ENCODE measurements around the gene MXD4.
"Not testable (repeated sequence)": the region's sequence is repeated elsewhere in the genome, so short reads cannot be mapped to it uniquely, and the experiment has no call there.

The MXD4 gene

GRCh38 chr4:2250357-2251072 is 11.4 kb downstream of the MXD4 start:
- no peak for DNase-seq (ENCODE audit: low spot score)

- no peak for DNase-seq (ENCODE audit: low spot score)
Observed at GRCh38 chr4:2249526-2250356, 12.2 kb downstream of the MXD4 start.

- DNase-seq (ENCODE audit: low spot score), result no peak
Observed at GRCh38 chr4:2248821-2249261, 13.1 kb downstream of the MXD4 start.

- no peak for DNase-seq (ENCODE audit: low spot score)
Observed at GRCh38 chr4:2248044-2248780, 13.7 kb downstream of the MXD4 start.

GRCh38 chr4:2247128-2248043 is 14.5 kb downstream of the MXD4 start:
- DNase-seq (ENCODE audit: low spot score), result no peak

- no peak for DNase-seq (ENCODE audit: low spot score)
Observed at GRCh38 chr4:2246384-2247127, 15.4 kb downstream of the MXD4 start.

- DNase-seq (ENCODE audit: low spot score), result no peak
Observed at GRCh38 chr4:2245787-2246275, 16.1 kb downstream of the MXD4 start.

- DNase-seq (ENCODE audit: low spot score), result no peak
Observed at GRCh38 chr4:2245057-2245786, 16.7 kb downstream of the MXD4 start.

- no peak for DNase-seq (ENCODE audit: low spot score)
Observed at GRCh38 chr4:2243681-2244380, 18.1 kb downstream of the MXD4 start.

GRCh38 chr4:2241410-2242353 is 20.2 kb downstream of the MXD4 start, which contains the start of the genes HAUS3 and POLN:
TSS of gene HAUS3 (minus strand) at chr4:2242121. CDS start at chr4:2240946, 1,175 bp downstream.
TSS of gene POLN (minus strand) at chr4:2242121. CDS start at chr4:2229231, 12,890 bp downstream.
- peak; percentile 99 for DNase-seq (ENCODE audit: low spot score)

GRCh38 chr4:2241003-2241402 is 20.9 kb downstream of the MXD4 start:
- DNase-seq (ENCODE audit: low spot score), result peak; percentile 51

GRCh38 chr4:2236944-2237666 is 24.8 kb downstream of the MXD4 start:
- DNase-seq (ENCODE audit: low spot score), result no peak

- no peak for DNase-seq (ENCODE audit: low spot score)
Observed at GRCh38 chr4:2231082-2231481, 30.8 kb downstream of the MXD4 start.

- DNase-seq (ENCODE audit: low spot score), result no peak
Observed at GRCh38 chr4:2226261-2226660, 35.6 kb downstream of the MXD4 start.

- no peak for DNase-seq (ENCODE audit: low spot score)
Observed at GRCh38 chr4:2222838-2223237, 39.1 kb downstream of the MXD4 start.

- not testable (repeated sequence) for DNase-seq (ENCODE audit: low spot score)
Observed at GRCh38 chr4:2221378-2221777, 40.5 kb downstream of the MXD4 start.

- DNase-seq (ENCODE audit: low spot score), result peak; percentile 81
Observed at GRCh38 chr4:2220016-2220630, 41.8 kb downstream of the MXD4 start.
